CD14-positive monocyte (primary cell): ENCODE data around the gene ULK4. TPM values are rescaled to one million over a fixed set of nuclear protein-coding genes. Genes with fewer than 3 reads are reported as not detected.

Experiments
- DNase-seq, 3 donors: peaks; one replicate each; pipeline ENCODE4 v3.0.0-alpha.2; 2011 to 2022
- H2AFZ ChIP-seq: 2 replicates; pipeline ENCODE4 v1.6.0; 2012; ENCODE audit warnings: mild to moderate bottlenecking, low read depth, low read length, inconsistent platforms; ENCODE audit not compliant: insufficient read depth, poor library complexity, severe bottlenecking
- H3K27ac ChIP-seq, 2 donors: 1 replicate in 1 of 2; 2 replicates in 1 of 2; pipeline ENCODE4 v1.5.1; 2012 to 2013; ENCODE audit warnings: low read length in 2 of 2, control low read depth in 1 of 2, inconsistent platforms in 1 of 2, low read depth in 1 of 2, mild to moderate bottlenecking in 1 of 2
- H3K27me3 ChIP-seq, 2 donors: one replicate each; pipeline versions ENCODE4 v1.6.0 to v1.6.1; 2011 to 2013; ENCODE audit warnings: low read length in 2 of 2; ENCODE audit not compliant: control insufficient read depth in 2 of 2, insufficient read depth in 2 of 2
- H3K36me3 ChIP-seq, 2 donors: replicated peaks in 1 of 2; 1 replicate in 1 of 2; 2 replicates in 1 of 2; pipeline versions ENCODE4 v1.5.1 to v1.6.1; 2012 to 2013; ENCODE audit warnings: low read length in 2 of 2, control low read depth in 1 of 2, inconsistent platforms in 1 of 2, mild to moderate bottlenecking in 1 of 2; ENCODE audit not compliant: insufficient read depth in 2 of 2, control insufficient read depth in 1 of 2
- H3K4me1 ChIP-seq, 2 donors: 1 replicate in 1 of 2; 2 replicates in 1 of 2; pipeline versions ENCODE4 v1.5.1 to v1.6.1; 2012 to 2013; ENCODE audit warnings: low read length in 2 of 2, control low read depth in 1 of 2, inconsistent platforms in 1 of 2, mild to moderate bottlenecking in 1 of 2, moderate library complexity in 1 of 2; ENCODE audit not compliant: insufficient read depth in 2 of 2, control insufficient read depth in 1 of 2
- H3K4me2 ChIP-seq: replicated peaks from 2 replicates; pipeline ENCODE3; 2012; ENCODE audit warnings: low read length, moderate library complexity, mild to moderate bottlenecking; ENCODE audit not compliant: poor library complexity, severe bottlenecking; ENCODE audit errors: extremely low read depth
- H3K4me3 ChIP-seq, 3 experiments: fragments of 200-600 bp in 1 of 3; sonication (generic) in 1 of 3; replicated peaks in 1 of 3; 1 replicate in 2 of 3; 2 replicates in 1 of 3; pipeline ENCODE4 v1.5.1; 2011 to 2013; ENCODE audit warnings: low read length in 3 of 3, mild to moderate bottlenecking in 3 of 3, control low read depth in 2 of 3, low read depth in 2 of 3, inconsistent platforms in 1 of 3, moderate library complexity in 1 of 3
- H3K79me2 ChIP-seq: 2 replicates; pipeline ENCODE4 v1.6.0; 2012; ENCODE audit warnings: mild to moderate bottlenecking, control low read depth, inconsistent platforms, low read length, moderate library complexity; ENCODE audit not compliant: insufficient read depth
- H3K9ac ChIP-seq: 2 replicates; pipeline ENCODE4 v1.6.0; 2017; ENCODE audit warnings: low read length, mild to moderate bottlenecking; ENCODE audit not compliant: insufficient read depth, poor library complexity, severe bottlenecking
- H3K9me3 ChIP-seq, 2 donors: replicated peaks in 1 of 2; 1 replicate in 1 of 2; 2 replicates in 1 of 2; pipeline versions ENCODE4 v1.5.1 to v1.6.1; 2012 to 2013; ENCODE audit warnings: low read length in 2 of 2, control low read depth in 1 of 2; ENCODE audit not compliant: control insufficient read depth in 1 of 2, insufficient read depth in 1 of 2
- H4K20me1 ChIP-seq: 2 replicates; pipeline ENCODE4 v1.6.0; 2012; ENCODE audit warnings: mild to moderate bottlenecking, low read length, control low read depth, moderate library complexity; ENCODE audit not compliant: insufficient read depth
- H3K27ac Mint-ChIP-seq, 7 donors: one replicate each; pipeline ENCODE4 v1.8.0; 2020; ENCODE audit warnings: mild to moderate bottlenecking in 7 of 7, mixed read lengths in 7 of 7, moderate library complexity in 6 of 7, inconsistent platforms in 2 of 7
- H3K27me3 Mint-ChIP-seq, 3 donors: one replicate each; pipeline ENCODE4 v1.8.0; 2021 to 2022; ENCODE audit warnings: low read depth in 3 of 3, mild to moderate bottlenecking in 3 of 3, mixed read lengths in 3 of 3, moderate library complexity in 3 of 3, inconsistent platforms in 1 of 3
- H3K36me3 Mint-ChIP-seq, 2 donors: one replicate each; pipeline ENCODE4 v1.8.0; 2020; ENCODE audit warnings: mixed read lengths in 2 of 2, inconsistent platforms in 1 of 2, mild to moderate bottlenecking in 1 of 2
- H3K4me1 Mint-ChIP-seq: one replicate; pipeline ENCODE4 v1.8.0; 2020; ENCODE audit warnings: mild to moderate bottlenecking, mixed read lengths
- H3K4me3 Mint-ChIP-seq, 2 donors: one replicate each; pipeline ENCODE4 v1.8.0; 2020; ENCODE audit warnings: mild to moderate bottlenecking in 2 of 2, mixed read lengths in 2 of 2, moderate library complexity in 1 of 2
- H3K9me3 Mint-ChIP-seq, 7 donors: one replicate each; pipeline ENCODE4 v1.8.0; 2020 to 2022; ENCODE audit warnings: mixed read lengths in 7 of 7, mild to moderate bottlenecking in 6 of 7, moderate library complexity in 6 of 7, inconsistent platforms in 2 of 7
- WGBS: methylation state at CpG from one replicate; pipeline ENCODE4 v1.1.5; 2013; ENCODE audit warnings: missing lambda C conversion rate; ENCODE audit not compliant: insufficient coverage; 5-methylcytosine and 5-hydroxymethylcytosine counted together
- intact Hi-C, 2 donors: fragments of 100-400 bp; cut with micrococcal nuclease; formaldehyde crosslinking; loops; one replicate each; pipeline versions ENCODE4 v1.15.0 to v1.15.1; 2023
- polyA plus RNA-seq, 3 donors: library from polyadenylated mRNA; depleted of rRNA in 1 of 3; unstranded in 2 of 3; stranded (reverse) in 1 of 3; fragments of 300-500 nt in 2 of 3; fragments of >200 nt in 1 of 3; fragmentation: Illumina TruSeq in 2 of 3; gene quantifications; 1 replicate in 2 of 3; 2 replicates in 1 of 3; pipeline ENCODE4 v1.2.3, GENCODE V29; 2012 to 2021
- TF ChIP-seq, protein P1 (sequence below): fragments of 200-600 bp; IDR thresholded peaks from one replicate; pipeline ENCODE4 v1.8.0; 2022; ENCODE audit warnings: antibody characterized with exemption, mild to moderate bottlenecking

ULK4 gene
- polyA plus RNA-seq, 3 donors, result 6.7 to 14.0 (median 11.8) TPM

DNA sequence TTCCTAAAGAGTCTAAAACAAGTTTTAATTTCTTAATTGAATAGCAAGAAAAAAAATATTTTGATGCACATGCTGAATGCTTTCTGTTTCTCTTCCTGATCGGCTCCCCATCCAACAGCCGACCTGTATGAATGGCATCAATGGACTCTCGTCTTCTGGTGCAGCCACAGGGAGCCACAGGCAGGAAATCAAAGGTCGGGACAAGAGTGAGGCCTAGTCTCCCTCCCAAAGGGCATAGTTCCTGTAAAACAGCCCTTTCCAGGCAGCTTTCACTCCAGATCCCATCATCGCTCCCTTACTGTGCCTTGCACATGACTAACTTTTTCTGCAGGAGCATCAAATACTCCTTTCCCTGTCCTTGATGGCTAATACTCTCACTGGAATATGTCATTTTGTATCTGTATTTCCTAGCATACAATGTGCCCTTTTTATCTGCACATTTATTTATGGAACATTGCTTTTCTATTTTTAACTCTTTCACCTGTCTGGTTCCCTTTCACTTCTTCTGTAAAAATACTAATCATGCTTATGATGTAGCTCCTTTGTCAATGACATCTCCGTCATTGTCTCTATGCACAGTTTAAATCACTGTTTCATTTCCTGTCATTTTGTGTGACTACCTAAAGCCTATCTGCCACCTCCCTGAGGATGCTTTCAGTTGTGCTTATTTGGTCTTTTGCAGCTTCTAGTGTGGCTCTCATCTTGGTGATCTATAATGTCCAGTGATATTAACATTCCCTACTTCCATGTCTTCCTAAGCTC is 436.4 kb downstream of the ULK4 start:
- Histone ChIP-seq H3K79me2 (no peaks in the 10 kb centered on the region), H3K27ac (no peak overlapping the region), H3K27me3 (no peaks in the 10 kb centered on the region), H4K20me1 (no peaks in the 10 kb centered on the region), H3K9ac (no peak overlapping the region), H3K4me1 (peaks cover 0 to 4% of the 10 kb centered on the region in 2 donors), H3K4me2 (no peak overlapping the region), H3K9me3 (no peaks in the 10 kb centered on the region), H2AFZ (no peak overlapping the region), H3K36me3 (no peaks in the 10 kb centered on the region), H3K4me3 (no peak overlapping the region)
- Mint-ChIP-seq H3K4me1 (peaks cover 14% of the 10 kb centered on the region), H3K27ac (no peak overlapping the region), H3K4me3 (no peak overlapping the region), H3K27me3 (no peaks in the 10 kb centered on the region), H3K9me3 (no peaks in the 10 kb centered on the region), H3K36me3 (no peaks in the 10 kb centered on the region)
- TF ChIP-seq, protein P1, sequence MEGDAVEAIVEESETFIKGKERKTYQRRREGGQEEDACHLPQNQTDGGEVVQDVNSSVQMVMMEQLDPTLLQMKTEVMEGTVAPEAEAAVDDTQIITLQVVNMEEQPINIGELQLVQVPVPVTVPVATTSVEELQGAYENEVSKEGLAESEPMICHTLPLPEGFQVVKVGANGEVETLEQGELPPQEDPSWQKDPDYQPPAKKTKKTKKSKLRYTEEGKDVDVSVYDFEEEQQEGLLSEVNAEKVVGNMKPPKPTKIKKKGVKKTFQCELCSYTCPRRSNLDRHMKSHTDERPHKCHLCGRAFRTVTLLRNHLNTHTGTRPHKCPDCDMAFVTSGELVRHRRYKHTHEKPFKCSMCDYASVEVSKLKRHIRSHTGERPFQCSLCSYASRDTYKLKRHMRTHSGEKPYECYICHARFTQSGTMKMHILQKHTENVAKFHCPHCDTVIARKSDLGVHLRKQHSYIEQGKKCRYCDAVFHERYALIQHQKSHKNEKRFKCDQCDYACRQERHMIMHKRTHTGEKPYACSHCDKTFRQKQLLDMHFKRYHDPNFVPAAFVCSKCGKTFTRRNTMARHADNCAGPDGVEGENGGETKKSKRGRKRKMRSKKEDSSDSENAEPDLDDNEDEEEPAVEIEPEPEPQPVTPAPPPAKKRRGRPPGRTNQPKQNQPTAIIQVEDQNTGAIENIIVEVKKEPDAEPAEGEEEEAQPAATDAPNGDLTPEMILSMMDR, result no peak
- intact Hi-C loops, result no loop called here
- WGBS, result 89% methylated on average over 5 of the region's 6 CpGs
- no peak for DNase-seq

DNA sequence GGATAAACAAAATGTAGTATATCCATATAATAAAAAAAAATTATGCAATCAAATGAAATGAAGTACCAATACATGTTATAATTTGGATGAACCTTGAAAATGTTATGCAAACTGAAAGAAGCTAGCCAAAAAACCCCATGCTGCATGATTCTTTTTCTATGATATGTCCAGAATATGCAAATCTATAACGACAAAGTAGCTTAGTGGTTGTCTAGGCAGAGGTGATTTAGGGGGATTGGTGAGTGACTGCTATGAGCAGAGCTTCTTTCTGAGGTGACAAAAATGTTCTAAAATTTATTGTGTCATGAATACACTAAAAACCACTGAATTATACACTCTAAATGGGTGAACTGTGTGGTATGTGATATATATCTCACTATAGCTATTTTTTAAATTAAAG is 438.0 kb downstream of the ULK4 start:
- no peaks in the 10 kb centered on the region for H3K27me3 ChIP-seq
- peaks cover 0 to 2% (median 0%) of the 10 kb centered on the region in 3 donors for H3K27me3 Mint-ChIP-seq
- intact Hi-C loops, result no loop called here
- H3K36me3 Mint-ChIP-seq, result no peaks in the 10 kb centered on the region
- H3K27ac Mint-ChIP-seq, result no peak overlapping the region
- no peak overlapping the region for H3K4me3 Mint-ChIP-seq
- no peak overlapping the region for H2AFZ ChIP-seq
- WGBS, result no CpG with 5 or more reads among the region's 1 CpG
- no peak overlapping the region for H3K9ac ChIP-seq
- no peak overlapping the region for H3K4me3 ChIP-seq
- peaks cover 14% of the 10 kb centered on the region for H3K4me1 Mint-ChIP-seq
- H3K9me3 ChIP-seq, result no peaks in the 10 kb centered on the region
- no peak overlapping the region for H3K27ac ChIP-seq
- H3K4me1 ChIP-seq, result peaks cover 0 to 4% of the 10 kb centered on the region in 2 donors
- TF ChIP-seq, protein P1, result no peak
- no peaks in the 10 kb centered on the region for H4K20me1 ChIP-seq
- H3K79me2 ChIP-seq, result no peaks in the 10 kb centered on the region
- DNase-seq, result no peak
- H3K9me3 Mint-ChIP-seq, result no peaks in the 10 kb centered on the region
- no peak overlapping the region for H3K4me2 ChIP-seq
- no peaks in the 10 kb centered on the region for H3K36me3 ChIP-seq
